Measurements from ENCODE around the gene TUBG2. TPM values are rescaled to one million over a fixed set of nuclear protein-coding genes. Genes with fewer than 3 reads are reported as not detected.
"Not testable (repeated sequence)": the region's sequence is repeated elsewhere in the genome, so short reads cannot be mapped to it uniquely, and the experiment has no call there.

Gene TUBG2
- total and polyA plus RNA-seq, 2 donors from 2014 or later: 19.9 to 39.9 TPM

DNA sequence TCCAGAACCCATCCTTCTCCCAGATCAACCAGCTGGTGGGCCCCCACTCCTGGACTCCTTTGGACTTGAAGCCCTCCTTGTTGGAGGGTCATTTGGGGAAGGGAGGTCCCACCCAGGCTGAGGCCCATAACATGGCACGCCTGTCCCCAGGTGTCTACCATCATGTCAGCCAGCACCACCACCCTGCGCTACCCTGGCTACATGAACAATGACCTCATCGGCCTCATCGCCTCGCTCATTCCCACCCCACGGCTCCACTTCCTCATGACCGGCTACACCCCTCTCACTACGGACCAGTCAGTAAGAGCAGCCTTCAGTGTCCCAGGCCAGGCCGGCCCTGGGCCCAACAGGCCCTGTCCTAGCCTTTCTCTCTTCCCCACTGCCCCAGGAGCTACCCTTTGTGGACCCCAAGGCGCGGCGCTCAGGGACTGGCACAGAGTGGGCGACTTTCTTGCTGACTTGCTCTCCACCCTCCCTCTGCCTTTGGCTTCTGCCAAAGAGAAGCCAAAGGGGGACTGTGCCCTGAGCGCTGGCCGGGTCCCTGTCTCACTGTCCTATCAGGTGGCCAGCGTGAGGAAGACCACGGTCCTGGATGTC, 45.3 kb upstream of the TUBG2 start:
- H3K36me3 ChIP-seq (ENCODE audit: control insufficient read depth in 2 of 3, insufficient read depth in 3 of 3, low read length in 3 of 3): peaks cover 2 to 25% (median 19%) of the 10 kb centered on the region in 3 donors
- H3K9me3 ChIP-seq (ENCODE audit: control insufficient read depth in 2 of 3, insufficient read depth in 1 of 3, low read length in 3 of 3): no peaks in the 10 kb centered on the region
- DNase-seq (peak in 1 of 5 donors; percentile 71), FAIRE-seq (no peak)
- no peak overlapping the region for H3K27ac ChIP-seq (ENCODE audit: low read depth in 2 of 2, low read length in 2 of 2)
- intact Hi-C loops (cut with DNase I): no loop called here
- H3K27me3 ChIP-seq (ENCODE audit: control insufficient read depth, insufficient read depth, low read length): no peaks in the 10 kb centered on the region
- no peak overlapping the region for H3K4me3 ChIP-seq (ENCODE audit: low read length in 3 of 3)
- no peak overlapping the region for H3K9ac ChIP-seq (ENCODE audit: low read length in 3 of 3)
- TF ChIP-seq CTCF (IDR thresholded peaks at IDR 0.05; ENCODE audit: borderline replicate concordance, extremely low read depth, insufficient read depth): no peak
- peaks cover 0 to 2% (median 0%) of the 10 kb centered on the region in 3 donors for H3K4me1 ChIP-seq (ENCODE audit: control insufficient read depth in 2 of 3, insufficient read depth in 2 of 3, low read depth in 1 of 3, low read length in 3 of 3)

DNA sequence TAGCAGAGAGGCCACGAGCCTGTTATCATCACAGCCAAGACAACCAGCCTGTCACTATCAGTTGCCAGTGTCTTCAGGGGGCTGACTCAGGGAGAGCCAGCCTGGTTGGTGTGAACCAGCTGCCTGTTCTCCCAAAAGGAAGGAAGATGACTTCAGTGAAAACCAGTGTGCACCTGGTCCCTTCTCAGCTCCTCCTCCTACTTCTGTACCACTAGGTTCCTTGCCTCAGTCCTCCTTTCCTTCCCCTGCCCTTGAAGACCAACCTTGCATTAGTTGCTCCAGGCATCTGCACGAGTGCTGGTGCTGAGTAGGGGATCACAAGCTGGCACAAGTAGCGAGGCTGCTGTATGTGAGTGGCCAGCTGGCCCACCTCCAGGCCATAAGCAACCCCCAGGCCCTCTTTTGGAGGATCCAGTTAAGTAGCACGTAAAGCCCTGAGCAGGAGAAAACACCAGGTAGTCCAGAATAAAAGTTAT, 41.1 kb upstream of the TUBG2 start:
- Histone ChIP-seq H3K9me3 (ENCODE audit: control insufficient read depth in 2 of 3, insufficient read depth in 1 of 3, low read length in 3 of 3) (no peaks in the 10 kb centered on the region), H3K27ac (ENCODE audit: low read depth in 2 of 2, low read length in 2 of 2) (no peak overlapping the region), H3K9ac (ENCODE audit: low read length in 3 of 3) (no peak overlapping the region), H3K4me1 (ENCODE audit: control insufficient read depth in 2 of 3, insufficient read depth in 2 of 3, low read depth in 1 of 3, low read length in 3 of 3) (no peaks in the 10 kb centered on the region), H3K27me3 (ENCODE audit: control insufficient read depth, insufficient read depth, low read length) (no peaks in the 10 kb centered on the region), H3K36me3 (ENCODE audit: control insufficient read depth in 2 of 3, insufficient read depth in 3 of 3, low read length in 3 of 3) (peaks cover 2 to 13% (median 11%) of the 10 kb centered on the region in 3 donors), H3K4me3 (ENCODE audit: low read length in 3 of 3) (no peak overlapping the region)
- intact Hi-C loops (cut with DNase I): no loop called here
- DNase-seq: no peak
- TF ChIP-seq CTCF (IDR thresholded peaks at IDR 0.05; ENCODE audit: borderline replicate concordance, extremely low read depth, insufficient read depth): no peak
- FAIRE-seq: no peak

DNA sequence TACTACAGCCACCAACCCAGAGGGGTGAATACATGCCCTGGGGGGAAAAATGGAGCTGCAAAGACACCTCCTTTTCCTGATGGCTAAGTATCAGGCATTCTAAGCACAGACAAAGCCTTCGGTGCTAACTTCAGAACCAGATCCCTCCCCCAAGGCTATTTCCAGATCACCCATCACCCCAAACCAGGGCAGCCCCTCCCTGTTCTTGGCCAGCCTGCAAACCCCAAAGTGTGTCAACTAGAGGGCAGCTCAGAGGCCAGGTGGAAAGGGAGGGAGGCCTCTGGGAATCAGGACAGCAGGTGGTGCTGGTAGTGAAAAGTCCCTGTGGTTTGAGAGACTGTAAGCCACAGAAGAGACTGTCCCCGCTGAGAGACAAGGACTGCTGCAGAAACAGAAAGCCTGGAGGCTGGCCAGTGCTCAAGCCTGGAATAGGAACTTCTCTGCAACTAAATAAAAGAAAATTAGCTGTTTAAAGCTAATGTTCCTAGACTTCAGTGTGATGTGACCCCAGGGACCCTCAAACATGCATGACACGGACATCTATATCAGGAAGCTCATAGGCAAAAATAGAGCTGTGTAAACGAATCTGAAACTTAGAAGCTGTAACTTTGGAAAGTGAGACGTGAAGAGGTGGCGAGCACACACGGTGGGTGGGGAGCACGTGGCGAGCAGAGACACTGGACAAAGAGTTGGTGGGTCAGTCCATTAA, 40.5 kb upstream of the TUBG2 start:
- intact Hi-C loops (cut with DNase I): no loop called here
- peak in 2 of 5 donors; percentile 11 to 29 for DNase-seq
- FAIRE-seq: no peak

GRCh38 chr17:42621987-42622386, 37.1 kb upstream of the TUBG2 start:
- H3K4me1 ChIP-seq (ENCODE audit: control insufficient read depth in 2 of 3, insufficient read depth in 2 of 3, low read depth in 1 of 3, low read length in 3 of 3); FAIRE-seq; H3K9me3 ChIP-seq (ENCODE audit: control insufficient read depth in 2 of 3, insufficient read depth in 1 of 3, low read length in 3 of 3); DNase-seq; H3K36me3 ChIP-seq (ENCODE audit: control insufficient read depth in 2 of 3, insufficient read depth in 3 of 3, low read length in 3 of 3); intact Hi-C loops (cut with DNase I); H3K27me3 ChIP-seq (ENCODE audit: control insufficient read depth, insufficient read depth, low read length); H3K9ac ChIP-seq (ENCODE audit: low read length in 3 of 3); H3K27ac ChIP-seq (ENCODE audit: low read depth in 2 of 2, low read length in 2 of 2); H3K4me3 ChIP-seq (ENCODE audit: low read length in 3 of 3): not testable (repeated sequence)

More for the DNA sequence above, 40.5 kb upstream of the TUBG2 start:
- no peaks in the 10 kb centered on the region for H3K9me3 ChIP-seq (ENCODE audit: control insufficient read depth in 2 of 3, insufficient read depth in 1 of 3, low read length in 3 of 3)
- no peak overlapping the region for H3K27ac ChIP-seq (ENCODE audit: low read depth in 2 of 2, low read length in 2 of 2)
- no peak overlapping the region for H3K4me3 ChIP-seq (ENCODE audit: low read length in 3 of 3)
- peaks cover 0 to 11% (median 11%) of the 10 kb centered on the region in 3 donors for H3K36me3 ChIP-seq (ENCODE audit: control insufficient read depth in 2 of 3, insufficient read depth in 3 of 3, low read length in 3 of 3)
- no peaks in the 10 kb centered on the region for H3K4me1 ChIP-seq (ENCODE audit: control insufficient read depth in 2 of 3, insufficient read depth in 2 of 3, low read depth in 1 of 3, low read length in 3 of 3)
- H3K27me3 ChIP-seq (ENCODE audit: control insufficient read depth, insufficient read depth, low read length): no peaks in the 10 kb centered on the region
- no peak overlapping the region for H3K9ac ChIP-seq (ENCODE audit: low read length in 3 of 3)
- peak; percentile 18 for TF ChIP-seq CTCF (IDR thresholded peaks at IDR 0.05; ENCODE audit: borderline replicate concordance, extremely low read depth, insufficient read depth)
